Subcutaneous adipose tissue (tissue), 4 donors: ENCODE measurements around the gene AMBN. TPM values are rescaled to one million over a fixed set of nuclear protein-coding genes. Genes with fewer than 3 reads are reported as not detected.

Experiments used
- total RNA-seq, 4 donors: library from RNA; depleted of rRNA; stranded (reverse); fragments of >200 nt; gene quantifications; one replicate each; pipeline ENCODE4 v1.1.0, GENCODE V29; 2016
- TF ChIP-seq, protein P1 (sequence below): fragments of 450-650 bp; IDR thresholded peaks from one replicate; pipeline ENCODE4 v1.5.1; 2016; ENCODE audit warnings: low read depth, mild to moderate bottlenecking, control low read depth, antibody characterized with exemption, moderate library complexity

The AMBN gene, protein sequence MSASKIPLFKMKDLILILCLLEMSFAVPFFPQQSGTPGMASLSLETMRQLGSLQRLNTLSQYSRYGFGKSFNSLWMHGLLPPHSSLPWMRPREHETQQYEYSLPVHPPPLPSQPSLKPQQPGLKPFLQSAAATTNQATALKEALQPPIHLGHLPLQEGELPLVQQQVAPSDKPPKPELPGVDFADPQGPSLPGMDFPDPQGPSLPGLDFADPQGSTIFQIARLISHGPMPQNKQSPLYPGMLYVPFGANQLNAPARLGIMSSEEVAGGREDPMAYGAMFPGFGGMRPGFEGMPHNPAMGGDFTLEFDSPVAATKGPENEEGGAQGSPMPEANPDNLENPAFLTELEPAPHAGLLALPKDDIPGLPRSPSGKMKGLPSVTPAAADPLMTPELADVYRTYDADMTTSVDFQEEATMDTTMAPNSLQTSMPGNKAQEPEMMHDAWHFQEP
- total RNA-seq = not detected

DNA sequence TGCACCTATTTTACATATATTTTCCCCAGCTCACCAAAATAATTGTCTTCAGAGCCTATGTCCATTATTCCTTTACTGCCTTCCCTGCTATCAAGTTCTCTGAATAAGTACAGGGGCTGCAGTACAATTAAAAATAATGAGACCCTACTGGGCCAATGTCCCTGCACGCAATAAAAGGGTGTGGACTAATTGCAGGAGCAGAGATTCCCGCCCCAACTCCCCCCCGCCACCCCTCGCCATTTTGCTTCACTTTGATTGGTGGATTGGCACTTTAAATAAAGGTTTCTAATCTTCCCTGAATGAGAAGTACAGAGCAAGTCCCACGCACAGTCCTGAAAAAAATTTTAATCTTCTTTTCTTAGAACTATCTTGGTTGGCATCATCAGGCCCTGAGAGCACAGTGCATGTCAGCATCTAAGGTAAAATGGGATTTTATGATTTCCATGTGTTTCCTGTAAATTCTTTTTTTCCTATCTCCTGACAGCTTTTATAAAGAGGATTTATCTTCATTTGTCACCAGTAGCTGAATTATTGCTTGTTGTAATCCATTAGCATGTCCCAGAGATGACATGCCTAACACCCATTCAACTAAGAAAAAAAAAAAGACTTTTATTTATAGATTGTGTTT lies at the start of gene AMBN:
TSS of gene AMBN (plus strand) at position 302 of the 628 bp plus-strand sequence. CDS start at position 405, 103 bp downstream.
- TF ChIP-seq, protein P1, sequence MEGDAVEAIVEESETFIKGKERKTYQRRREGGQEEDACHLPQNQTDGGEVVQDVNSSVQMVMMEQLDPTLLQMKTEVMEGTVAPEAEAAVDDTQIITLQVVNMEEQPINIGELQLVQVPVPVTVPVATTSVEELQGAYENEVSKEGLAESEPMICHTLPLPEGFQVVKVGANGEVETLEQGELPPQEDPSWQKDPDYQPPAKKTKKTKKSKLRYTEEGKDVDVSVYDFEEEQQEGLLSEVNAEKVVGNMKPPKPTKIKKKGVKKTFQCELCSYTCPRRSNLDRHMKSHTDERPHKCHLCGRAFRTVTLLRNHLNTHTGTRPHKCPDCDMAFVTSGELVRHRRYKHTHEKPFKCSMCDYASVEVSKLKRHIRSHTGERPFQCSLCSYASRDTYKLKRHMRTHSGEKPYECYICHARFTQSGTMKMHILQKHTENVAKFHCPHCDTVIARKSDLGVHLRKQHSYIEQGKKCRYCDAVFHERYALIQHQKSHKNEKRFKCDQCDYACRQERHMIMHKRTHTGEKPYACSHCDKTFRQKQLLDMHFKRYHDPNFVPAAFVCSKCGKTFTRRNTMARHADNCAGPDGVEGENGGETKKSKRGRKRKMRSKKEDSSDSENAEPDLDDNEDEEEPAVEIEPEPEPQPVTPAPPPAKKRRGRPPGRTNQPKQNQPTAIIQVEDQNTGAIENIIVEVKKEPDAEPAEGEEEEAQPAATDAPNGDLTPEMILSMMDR = no peak

DNA sequence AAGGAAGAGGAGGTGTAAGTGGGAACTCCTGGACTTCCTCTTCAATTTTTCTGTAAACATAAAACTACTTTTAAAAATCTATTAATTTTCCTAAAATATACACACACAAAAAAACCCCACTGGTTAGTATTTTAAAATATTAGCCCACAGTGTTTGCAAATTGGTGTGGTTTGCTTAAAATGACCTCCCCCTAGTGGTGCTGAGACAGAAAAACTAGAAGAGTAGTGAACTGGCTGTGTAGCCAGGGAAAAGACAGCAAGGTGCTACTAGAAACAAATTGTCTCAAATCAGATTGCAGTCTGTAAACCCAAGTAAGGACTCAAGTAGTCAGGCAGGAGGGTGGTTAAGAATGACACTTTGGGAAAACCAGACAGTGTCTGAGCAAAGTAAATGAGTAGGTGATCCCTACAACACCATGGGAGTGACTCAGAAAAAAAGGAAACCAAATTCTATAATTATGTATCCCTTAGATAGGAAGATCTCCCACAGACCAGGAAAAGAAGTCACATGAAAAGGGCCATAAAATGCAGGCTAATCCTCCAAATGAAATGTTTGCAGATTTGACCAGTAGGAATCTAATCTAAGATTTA lies 47.7 kb upstream of the AMBN start:
- TF ChIP-seq, protein P1 = no peak

DNA sequence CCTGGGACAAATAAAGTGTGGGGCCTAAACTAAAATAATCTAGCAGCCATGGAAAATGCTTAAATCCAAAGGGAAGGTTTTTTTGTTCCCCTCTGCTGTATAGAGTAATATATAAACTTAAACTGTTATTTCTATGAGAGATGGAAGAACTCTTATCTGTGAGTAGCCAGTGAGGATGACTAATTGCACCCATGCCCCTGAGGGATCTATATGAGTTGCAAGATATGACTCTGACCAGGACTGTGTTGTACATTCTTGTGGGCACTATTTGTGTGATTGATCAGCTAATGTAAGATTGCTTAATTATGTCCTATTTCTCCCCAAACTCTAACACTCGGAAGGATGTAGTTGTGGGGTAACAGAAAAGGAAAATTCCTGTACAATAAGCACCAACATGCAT lies 35.2 kb upstream of the AMBN start:
- TF ChIP-seq, protein P1 = no peak

DNA sequence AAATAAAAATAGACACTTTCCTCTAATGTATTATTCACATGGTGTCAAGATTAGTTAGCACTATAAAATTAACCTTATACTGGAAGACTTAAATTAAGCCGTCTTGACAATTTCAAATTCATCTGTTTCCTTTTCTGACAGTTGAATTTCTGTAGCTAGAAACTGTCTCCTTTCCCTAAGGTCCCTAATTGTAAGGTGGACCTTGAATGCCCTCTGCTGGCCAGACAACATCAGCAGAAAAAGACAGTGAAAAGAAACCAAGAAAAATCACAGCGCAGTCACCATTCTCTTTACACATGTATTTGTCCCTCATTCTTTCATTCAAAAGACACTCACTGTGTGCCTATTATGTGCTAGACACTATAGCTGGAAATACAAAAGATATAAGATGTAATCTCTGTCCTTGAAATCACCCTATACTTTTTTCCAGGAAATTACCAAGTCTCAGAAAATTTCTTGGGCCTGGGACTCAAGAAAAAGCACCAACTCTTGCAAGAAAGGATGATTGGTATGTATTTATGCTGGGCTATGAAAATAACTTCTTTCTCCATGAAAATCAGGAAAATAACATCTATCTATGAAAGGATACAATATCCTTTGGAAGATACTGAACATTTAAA lies 32.7 kb upstream of the AMBN start:
- TF ChIP-seq, protein P1 = no peak

DNA sequence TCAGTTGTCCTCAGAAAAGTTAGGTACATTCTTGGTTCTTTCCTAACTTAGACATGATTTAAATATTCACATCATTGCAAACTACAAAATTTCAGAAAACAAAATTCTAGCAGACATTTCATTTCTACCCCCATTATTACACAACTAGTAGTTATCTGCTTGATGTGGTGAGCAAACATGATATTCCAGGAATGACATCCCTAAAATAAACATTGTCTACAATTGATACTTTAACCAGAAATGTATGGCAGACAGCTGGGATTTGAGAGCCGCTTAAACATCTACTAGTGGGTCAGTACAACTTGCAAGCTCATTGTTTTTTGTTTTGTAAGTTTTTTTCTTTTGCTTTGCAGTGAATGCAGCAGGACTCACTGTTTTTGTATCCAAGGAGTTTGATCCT lies 32.1 kb upstream of the AMBN start:
- TF ChIP-seq, protein P1 = no peak

DNA sequence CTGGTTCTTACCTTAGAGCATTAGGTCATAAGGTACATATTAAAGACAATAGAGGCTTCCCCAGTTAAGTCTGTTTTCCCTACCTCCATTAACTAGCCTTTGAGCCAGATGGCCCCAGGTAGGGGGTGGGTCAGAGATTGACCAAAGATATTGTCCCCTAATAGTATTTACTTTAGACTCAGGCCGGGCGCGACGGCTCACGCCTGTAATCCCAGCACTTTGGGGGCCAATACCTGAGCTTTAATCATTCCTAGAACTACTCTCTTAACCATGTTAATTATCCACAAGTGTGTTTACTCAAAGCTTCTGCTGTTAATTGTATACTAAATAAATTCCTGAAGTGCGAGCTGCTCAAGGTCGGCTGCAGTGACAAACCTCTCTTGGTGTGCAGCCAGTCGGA lies 28.0 kb upstream of the AMBN start:
- TF ChIP-seq, protein P1 = no peak

DNA sequence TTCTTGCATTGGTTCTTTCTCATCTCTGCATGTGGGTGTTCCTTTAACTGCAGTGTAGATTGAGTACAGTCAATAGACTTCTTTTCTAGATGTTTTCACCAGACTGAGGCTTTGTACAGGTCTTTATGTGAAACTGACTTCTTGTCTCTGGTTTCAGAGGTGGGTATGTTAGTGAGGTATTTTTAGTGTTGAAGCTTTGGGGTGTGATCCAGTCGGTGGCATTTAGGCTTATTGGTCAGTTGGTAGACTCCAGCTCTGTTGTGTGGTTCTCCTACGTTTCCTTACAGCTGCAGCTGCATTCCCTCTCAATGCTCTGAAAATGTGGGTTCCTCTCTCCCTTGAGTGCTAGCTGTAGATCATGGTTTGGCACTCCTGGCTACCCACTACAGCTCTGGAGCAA lies 21.3 kb upstream of the AMBN start:
- TF ChIP-seq, protein P1 = no peak
